Cardiac fibroblast (primary cell): ENCODE results near the gene GCGR.
A peak's percentile ranks its signal among the peaks of the same experiment; 100 is the strongest.

ENCODE experiments used
- DNase-seq, 2 donors: peaks; one replicate each; pipeline versions ENCODE4 v3.0.0 to v3.0.0-alpha.2; 2010; ENCODE audit warnings: low read depth in 2 of 2
- H3K4me3 ChIP-seq, 2 donors: replicated peaks in 1 of 2; 1 replicate in 1 of 2; 2 replicates in 1 of 2; pipeline ENCODE4 v1.5.1; 2011; ENCODE audit warnings: low read depth in 2 of 2, low read length in 2 of 2, mild to moderate bottlenecking in 2 of 2, moderate library complexity in 1 of 2
- TF ChIP-seq, protein P1 (sequence below): IDR thresholded peaks from one replicate; pipeline ENCODE4 v1.5.1; 2011; ENCODE audit warnings: low read depth, mild to moderate bottlenecking, low read length, inconsistent platforms

Gene GCGR

DNA sequence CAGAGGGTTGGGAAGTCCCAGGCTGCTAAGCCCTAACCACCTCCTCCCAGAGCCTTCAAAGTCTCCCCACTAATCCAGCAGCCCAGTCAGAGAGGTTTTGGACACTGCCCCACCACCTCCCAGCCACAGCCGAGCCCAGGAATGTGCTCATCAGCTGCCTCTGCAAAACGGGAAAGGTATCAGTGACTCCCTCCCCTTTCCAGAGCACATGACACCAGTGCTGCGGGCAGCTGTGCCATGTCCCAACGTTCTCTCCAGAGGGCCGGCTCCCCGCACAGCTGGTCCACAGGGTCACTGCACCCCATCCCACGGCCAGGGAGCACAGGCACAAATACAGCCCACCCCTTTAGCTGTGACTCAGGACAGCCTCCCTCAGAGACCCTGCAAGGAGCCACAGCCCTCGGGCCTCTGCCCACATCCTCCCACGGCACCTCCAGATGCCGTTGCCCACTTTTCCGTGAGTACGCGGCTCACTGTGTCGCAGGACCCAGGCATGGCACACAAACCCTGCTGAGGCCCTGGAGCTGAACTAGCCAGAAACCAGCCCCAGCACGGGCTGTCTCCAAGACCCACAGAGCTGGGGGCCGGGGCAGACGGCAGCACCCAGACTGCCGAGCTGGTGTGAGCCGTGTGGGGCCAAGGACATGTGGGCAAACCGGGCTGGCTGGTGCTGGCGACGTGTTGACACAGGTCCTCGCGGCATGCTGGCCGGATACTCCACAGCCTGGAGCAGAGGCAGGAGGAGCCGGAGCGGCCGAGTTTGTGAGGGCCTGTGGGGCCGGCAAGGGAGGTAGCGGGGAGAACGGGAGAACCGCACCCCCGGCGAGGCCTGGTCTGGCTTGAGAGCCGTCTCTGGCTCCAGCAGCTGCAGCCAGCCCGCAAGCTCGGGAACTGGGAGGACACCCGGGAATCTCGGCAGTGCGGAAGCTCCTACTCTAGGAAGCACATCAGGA lies 37.2 kb downstream of the GCGR start:
- no peak overlapping the region for H3K4me3 ChIP-seq
- no peak for DNase-seq
- TF ChIP-seq, protein P1, sequence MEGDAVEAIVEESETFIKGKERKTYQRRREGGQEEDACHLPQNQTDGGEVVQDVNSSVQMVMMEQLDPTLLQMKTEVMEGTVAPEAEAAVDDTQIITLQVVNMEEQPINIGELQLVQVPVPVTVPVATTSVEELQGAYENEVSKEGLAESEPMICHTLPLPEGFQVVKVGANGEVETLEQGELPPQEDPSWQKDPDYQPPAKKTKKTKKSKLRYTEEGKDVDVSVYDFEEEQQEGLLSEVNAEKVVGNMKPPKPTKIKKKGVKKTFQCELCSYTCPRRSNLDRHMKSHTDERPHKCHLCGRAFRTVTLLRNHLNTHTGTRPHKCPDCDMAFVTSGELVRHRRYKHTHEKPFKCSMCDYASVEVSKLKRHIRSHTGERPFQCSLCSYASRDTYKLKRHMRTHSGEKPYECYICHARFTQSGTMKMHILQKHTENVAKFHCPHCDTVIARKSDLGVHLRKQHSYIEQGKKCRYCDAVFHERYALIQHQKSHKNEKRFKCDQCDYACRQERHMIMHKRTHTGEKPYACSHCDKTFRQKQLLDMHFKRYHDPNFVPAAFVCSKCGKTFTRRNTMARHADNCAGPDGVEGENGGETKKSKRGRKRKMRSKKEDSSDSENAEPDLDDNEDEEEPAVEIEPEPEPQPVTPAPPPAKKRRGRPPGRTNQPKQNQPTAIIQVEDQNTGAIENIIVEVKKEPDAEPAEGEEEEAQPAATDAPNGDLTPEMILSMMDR: no peak

DNA sequence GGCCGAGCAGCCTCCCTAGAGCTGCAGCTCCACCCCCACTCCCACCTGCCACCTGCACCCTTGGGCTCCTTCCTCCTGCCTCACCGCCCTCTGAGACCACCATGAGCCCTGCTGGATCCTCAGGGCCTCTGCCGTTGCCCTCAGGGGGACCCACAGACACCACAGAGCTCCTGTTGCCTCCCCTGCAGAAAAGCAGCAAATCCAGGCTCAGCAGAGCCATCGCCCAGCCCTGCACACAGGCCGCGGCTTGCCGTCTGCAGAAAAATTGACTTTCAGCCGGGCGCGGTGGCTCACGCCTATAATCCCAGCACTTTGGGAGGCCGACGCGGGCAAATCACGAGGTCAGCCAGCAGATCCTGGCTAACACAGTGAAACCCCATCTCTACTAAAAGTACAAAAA lies 37.9 kb downstream of the GCGR start:
- DNase-seq: no peak

DNA sequence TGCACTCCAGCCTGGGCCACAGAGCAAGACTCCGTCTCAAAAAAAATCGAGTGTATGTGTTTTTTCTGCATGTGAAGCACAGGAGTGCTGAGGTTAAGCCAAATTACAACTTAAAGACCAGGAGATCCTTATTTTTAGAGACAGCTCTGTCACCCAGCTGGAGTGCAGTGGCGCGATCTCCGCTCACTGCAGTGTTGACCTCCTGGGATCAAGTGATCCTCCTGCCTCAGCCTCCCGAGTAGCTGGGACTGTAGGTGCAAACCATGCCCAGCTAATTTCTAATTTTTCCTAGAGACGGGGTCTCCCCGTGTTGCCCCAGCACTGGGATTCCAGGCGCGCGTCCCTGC lies 38.4 kb downstream of the GCGR start:
- TF ChIP-seq, protein P1: no peak
- no peak overlapping the region for H3K4me3 ChIP-seq
- DNase-seq: no peak

More for the DNA sequence above, 37.9 kb downstream of the GCGR start:
- no peak overlapping the region for H3K4me3 ChIP-seq
- TF ChIP-seq, protein P1: no peak

DNA sequence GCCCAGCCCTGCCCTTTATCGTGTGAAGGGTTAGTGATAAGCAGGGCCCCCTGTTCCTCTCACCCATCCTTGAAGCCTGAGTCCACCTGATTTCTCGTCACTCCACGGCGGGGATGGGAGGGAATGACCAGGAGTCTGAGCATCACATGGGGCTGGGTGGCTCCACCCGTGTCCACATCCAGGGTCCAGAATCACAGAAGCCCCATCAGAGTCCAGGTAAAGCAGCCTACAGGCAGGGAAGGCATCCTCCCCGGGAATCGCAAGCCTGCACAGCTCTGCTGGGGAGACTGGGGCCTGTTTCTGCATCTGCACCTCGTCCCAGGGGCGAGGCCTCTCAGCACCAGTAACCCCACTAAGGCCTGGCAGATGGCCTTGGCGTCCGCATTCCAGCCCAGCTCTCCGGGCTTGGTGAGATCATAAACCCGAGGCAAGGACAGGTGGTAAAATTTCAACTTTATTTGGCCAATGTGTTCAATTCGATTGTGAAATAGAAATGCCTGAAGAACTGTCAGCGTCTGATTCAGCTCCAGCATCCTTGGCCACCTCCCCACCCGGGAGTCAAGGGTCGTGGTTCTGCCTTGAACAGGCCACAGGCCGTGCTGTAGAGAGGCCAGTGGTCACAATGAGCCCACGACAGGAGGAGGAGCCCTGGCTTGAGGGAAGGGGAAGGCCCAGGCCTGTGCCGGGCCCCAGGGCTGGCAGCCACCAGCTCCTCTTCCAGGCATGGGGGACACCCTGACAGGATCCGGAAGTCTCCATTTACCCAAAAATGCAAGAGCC lies 39.0 kb downstream of the GCGR start:
- DNase-seq: peak; percentile 22 to 56
- TF ChIP-seq, protein P1: no peak
- no peak overlapping the region for H3K4me3 ChIP-seq

DNA sequence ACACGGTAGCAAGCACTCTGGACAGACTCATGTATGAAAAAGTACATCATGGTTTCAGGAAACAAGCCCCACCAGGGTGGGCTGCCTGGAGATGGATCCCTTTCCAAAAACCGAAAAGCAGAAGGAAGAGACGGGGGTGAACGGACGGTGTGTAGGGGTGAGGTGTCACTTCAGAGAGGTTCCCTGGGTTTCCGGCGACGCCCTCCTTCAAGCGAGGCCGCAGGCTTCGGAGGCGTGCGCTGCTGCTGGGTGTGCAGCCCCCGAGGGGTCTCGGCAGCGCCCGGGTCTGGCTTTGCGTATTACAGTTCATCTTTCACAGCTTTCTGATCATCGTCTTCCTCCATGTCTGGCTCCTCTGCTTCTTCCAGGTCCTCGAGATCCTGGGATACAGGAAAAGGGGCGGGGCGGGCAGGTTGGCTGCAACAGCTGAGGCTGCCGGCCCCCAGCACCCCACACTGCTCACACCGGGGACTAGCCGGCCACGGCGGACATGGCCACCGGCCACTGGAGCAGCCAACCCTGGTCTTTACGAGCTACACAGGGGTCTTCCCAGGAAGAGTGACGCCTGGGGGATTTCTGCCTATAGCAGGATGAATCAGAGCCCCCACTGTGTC lies 39.9 kb downstream of the GCGR start:
- TF ChIP-seq, protein P1: no peak

DNA sequence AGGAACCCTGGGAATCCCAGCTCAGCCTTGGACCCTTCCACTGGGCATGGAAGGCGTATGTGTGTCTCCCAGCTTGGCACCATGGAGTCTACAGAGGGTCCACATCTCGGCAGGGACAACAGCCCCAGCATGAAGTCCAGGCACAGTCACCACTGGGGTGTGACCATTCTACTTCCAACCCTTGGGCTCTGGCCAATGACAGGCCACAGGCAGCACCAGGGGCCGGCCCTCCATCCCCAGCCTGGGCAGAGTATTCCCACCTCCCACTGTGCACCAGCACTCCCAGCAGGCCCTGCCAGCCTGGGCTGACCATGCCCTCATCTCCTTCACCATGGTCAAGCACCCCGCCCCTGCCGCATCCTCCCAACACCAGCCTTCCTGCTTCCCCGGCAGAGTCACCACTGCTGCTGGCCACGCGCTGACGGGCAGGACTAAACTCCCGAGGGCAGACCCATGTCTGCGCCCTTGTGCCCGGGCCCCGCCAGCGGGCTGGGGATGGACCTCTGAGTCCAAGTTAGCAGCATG lies 40.4 kb downstream of the GCGR start:
- no peak for DNase-seq
- H3K4me3 ChIP-seq: no peak overlapping the region
- TF ChIP-seq, protein P1: no peak

More for the DNA sequence above, 39.9 kb downstream of the GCGR start:
- DNase-seq: no peak
- no peak overlapping the region for H3K4me3 ChIP-seq
